Activated CD8-positive, alpha-beta memory T cell treated with anti-CD3 and anti-CD28 coated beads, Interleukin-2, amount 10 ng/mL, durations not matched to agents 7 days and 5 days (primary cell): Measurements from ENCODE around the gene GPC6. TPM values are rescaled to one million over a fixed set of nuclear protein-coding genes. Genes with fewer than 3 reads are reported as not detected.

Source experiments
- ATAC-seq: fragments of 150-1000 bp; cut with Tn5 transposase; one replicate; pipeline ENCODE4 v1.10.0; 2021; ENCODE audit warnings: moderate library complexity
- CTCF ChIA-PET: fragments of 350-600 bp; sonication (Branson Sonifier 250); formaldehyde crosslinking; loops from one replicate; lab custom pipeline; 2021; ENCODE audit warnings: antibody characterized with exemption; lab: Charles Lee
- DNase-seq: peaks from one replicate; pipeline ENCODE4 v3.0.0-alpha.2; 2020
- H3K27ac Mint-ChIP-seq: one replicate; pipeline ENCODE4 v1.8.0; 2021; ENCODE audit warnings: mild to moderate bottlenecking, mixed read lengths
- H3K27me3 Mint-ChIP-seq: one replicate; pipeline ENCODE4 v1.8.0; 2021; ENCODE audit warnings: mixed read lengths
- H3K36me3 Mint-ChIP-seq: one replicate; pipeline ENCODE4 v1.8.0; 2021; ENCODE audit warnings: mild to moderate bottlenecking, mixed read lengths
- H3K4me1 Mint-ChIP-seq: one replicate; pipeline ENCODE4 v1.8.0; 2021; ENCODE audit warnings: mixed read lengths
- H3K4me3 Mint-ChIP-seq: one replicate; pipeline ENCODE4 v1.8.0; 2021; ENCODE audit warnings: mild to moderate bottlenecking, moderate library complexity, mixed read lengths
- H3K9me3 Mint-ChIP-seq: one replicate; pipeline ENCODE4 v1.8.0; 2022; ENCODE audit warnings: low read depth, mixed read lengths
- total RNA-seq, 2 experiments: library from RNA; stranded (reverse); gene quantifications; one replicate each; pipeline ENCODE4 v1.2.3, GENCODE V29; 2021

The GPC6 gene
- total RNA-seq, 2 experiments from 2014 or later: not detected

GRCh38 chr13:94248454-94249228 lies 1022.0 kb downstream of the GPC6 start:
- Mint-ChIP-seq H3K36me3 (no peaks in the 10 kb centered on the region), H3K4me3 (no peak overlapping the region), H3K27ac (no peak overlapping the region), H3K9me3 (no peaks in the 10 kb centered on the region), H3K27me3 (peaks cover 3% of the 10 kb centered on the region), H3K4me1 (no peaks in the 10 kb centered on the region)
- ATAC-seq: no peak
- CTCF ChIA-PET: no interaction called here
- DNase-seq: no peak

- CTCF ChIA-PET: no interaction called here
- ATAC-seq (no peak), DNase-seq (no peak)
- no peaks in the 10 kb centered on the region for H3K36me3 Mint-ChIP-seq
- no peaks in the 10 kb centered on the region for H3K4me1 Mint-ChIP-seq
- no peak overlapping the region for H3K4me3 Mint-ChIP-seq
- H3K9me3 Mint-ChIP-seq: no peaks in the 10 kb centered on the region
- no peak overlapping the region for H3K27ac Mint-ChIP-seq
- no peaks in the 10 kb centered on the region for H3K27me3 Mint-ChIP-seq
These were observed 1022.9 kb downstream of the GPC6 start for GRCh38 chr13:94249512-94249911.

GRCh38 chr13:94251831-94252608 lies 1025.4 kb downstream of the GPC6 start:
- Mint-ChIP-seq H3K27ac (no peak overlapping the region), H3K9me3 (no peaks in the 10 kb centered on the region), H3K36me3 (no peaks in the 10 kb centered on the region), H3K4me1 (no peaks in the 10 kb centered on the region), H3K27me3 (no peaks in the 10 kb centered on the region), H3K4me3 (no peak overlapping the region)
- CTCF ChIA-PET: no interaction called here
- ATAC-seq (no peak), DNase-seq (no peak)

- Mint-ChIP-seq H3K4me3 (no peak overlapping the region), H3K27ac (no peak overlapping the region), H3K4me1 (peaks cover 4% of the 10 kb centered on the region), H3K27me3 (no peaks in the 10 kb centered on the region), H3K36me3 (peaks cover 2% of the 10 kb centered on the region), H3K9me3 (no peaks in the 10 kb centered on the region)
- CTCF ChIA-PET: no interaction called here
- DNase-seq: no peak
- ATAC-seq: no peak
These were observed 1028.1 kb downstream of the GPC6 start for GRCh38 chr13:94254737-94255136.

GRCh38 chr13:94256721-94257120 lies 1030.1 kb downstream of the GPC6 start:
- H3K9me3 Mint-ChIP-seq: no peaks in the 10 kb centered on the region
- no peak overlapping the region for H3K4me3 Mint-ChIP-seq
- no peak for DNase-seq
- H3K4me1 Mint-ChIP-seq: peaks cover 4% of the 10 kb centered on the region
- CTCF ChIA-PET: interaction anchor here (0.8 kb wide), 1 partner anchor 28 kb away, joined by 3 read pairs; no protein-coding TSS in a partner anchor
- ATAC-seq: no peak
- no peak overlapping the region for H3K27ac Mint-ChIP-seq
- H3K27me3 Mint-ChIP-seq: no peaks in the 10 kb centered on the region
- peaks cover 2% of the 10 kb centered on the region for H3K36me3 Mint-ChIP-seq

GRCh38 chr13:94259984-94260383 lies 1033.4 kb downstream of the GPC6 start:
- CTCF ChIA-PET: no interaction called here
- Mint-ChIP-seq H3K27ac (no peak overlapping the region), H3K36me3 (peaks cover 2% of the 10 kb centered on the region), H3K4me3 (no peak overlapping the region), H3K27me3 (no peaks in the 10 kb centered on the region), H3K9me3 (no peaks in the 10 kb centered on the region), H3K4me1 (peaks cover 4% of the 10 kb centered on the region)
- ATAC-seq (no peak), DNase-seq (no peak)

- Mint-ChIP-seq H3K27me3 (no peaks in the 10 kb centered on the region), H3K27ac (no peak overlapping the region), H3K9me3 (no peaks in the 10 kb centered on the region), H3K4me3 (no peak overlapping the region), H3K36me3 (peaks cover 2% of the 10 kb centered on the region), H3K4me1 (peaks cover 4% of the 10 kb centered on the region)
- DNase-seq: no peak
- CTCF ChIA-PET: no interaction called here
- ATAC-seq: no peak
These were observed 1034.6 kb downstream of the GPC6 start for GRCh38 chr13:94261163-94261562.

GRCh38 chr13:94263038-94263437 lies 1036.4 kb downstream of the GPC6 start:
- H3K36me3 Mint-ChIP-seq: peaks cover 2% of the 10 kb centered on the region
- peaks cover 4% of the 10 kb centered on the region for H3K4me1 Mint-ChIP-seq
- H3K27me3 Mint-ChIP-seq: no peaks in the 10 kb centered on the region
- no peak overlapping the region for H3K27ac Mint-ChIP-seq
- H3K9me3 Mint-ChIP-seq: no peaks in the 10 kb centered on the region
- DNase-seq (no peak), ATAC-seq (no peak)
- H3K4me3 Mint-ChIP-seq: no peak overlapping the region
- CTCF ChIA-PET: no interaction called here

- no peak overlapping the region for H3K27ac Mint-ChIP-seq
- peaks cover 3% of the 10 kb centered on the region for H3K9me3 Mint-ChIP-seq
- no peaks in the 10 kb centered on the region for H3K36me3 Mint-ChIP-seq
- ATAC-seq: no peak
- no peak for DNase-seq
- no peak overlapping the region for H3K4me3 Mint-ChIP-seq
- CTCF ChIA-PET: no interaction called here
- H3K4me1 Mint-ChIP-seq: no peaks in the 10 kb centered on the region
- no peaks in the 10 kb centered on the region for H3K27me3 Mint-ChIP-seq
These were observed 1041.2 kb downstream of the GPC6 start for GRCh38 chr13:94267581-94268366.

GRCh38 chr13:94268661-94269060 lies 1042.1 kb downstream of the GPC6 start:
- Mint-ChIP-seq H3K27ac (no peak overlapping the region), H3K36me3 (no peaks in the 10 kb centered on the region), H3K27me3 (no peaks in the 10 kb centered on the region), H3K4me1 (no peaks in the 10 kb centered on the region), H3K4me3 (no peak overlapping the region), H3K9me3 (peaks cover 3% of the 10 kb centered on the region)
- DNase-seq: no peak
- CTCF ChIA-PET: interaction anchor here (1.0 kb wide), 1 partner anchor 41 kb away, joined by 3 read pairs; no protein-coding TSS in a partner anchor
- ATAC-seq: no peak

GRCh38 chr13:94269557-94269956 lies 1043.0 kb downstream of the GPC6 start:
- Mint-ChIP-seq H3K9me3 (peaks cover 3% of the 10 kb centered on the region), H3K4me3 (no peak overlapping the region), H3K36me3 (no peaks in the 10 kb centered on the region), H3K27ac (no peak overlapping the region), H3K27me3 (no peaks in the 10 kb centered on the region), H3K4me1 (no peaks in the 10 kb centered on the region)
- no peak for ATAC-seq
- CTCF ChIA-PET: no interaction called here
- no peak for DNase-seq

GRCh38 chr13:94270556-94270955 lies 1043.9 kb downstream of the GPC6 start:
- Mint-ChIP-seq H3K27ac (no peak overlapping the region), H3K9me3 (peaks cover 3% of the 10 kb centered on the region), H3K4me1 (no peaks in the 10 kb centered on the region), H3K4me3 (no peak overlapping the region), H3K27me3 (no peaks in the 10 kb centered on the region), H3K36me3 (no peaks in the 10 kb centered on the region)
- ATAC-seq (no peak), DNase-seq (no peak)
- CTCF ChIA-PET: no interaction called here

GRCh38 chr13:94272038-94272437 lies 1045.4 kb downstream of the GPC6 start:
- ATAC-seq (no peak), DNase-seq (no peak)
- no peaks in the 10 kb centered on the region for H3K4me1 Mint-ChIP-seq
- H3K9me3 Mint-ChIP-seq: peaks cover 3% of the 10 kb centered on the region
- H3K27ac Mint-ChIP-seq: no peak overlapping the region
- H3K27me3 Mint-ChIP-seq: no peaks in the 10 kb centered on the region
- CTCF ChIA-PET: no interaction called here
- no peaks in the 10 kb centered on the region for H3K36me3 Mint-ChIP-seq
- no peak overlapping the region for H3K4me3 Mint-ChIP-seq
